Bronchial epithelial cell (primary cell): Measurements from ENCODE around the gene DLEC1. TPM values are rescaled to one million over a fixed set of nuclear protein-coding genes. Genes with fewer than 3 reads are reported as not detected.
"Not testable (repeated sequence)": the region's sequence is repeated elsewhere in the genome, so short reads cannot be mapped to it uniquely, and the experiment has no call there.

ENCODE experiments used
- DNase-seq: peaks from one replicate; pipeline ENCODE4 v3.0.0-alpha.2; 2010; ENCODE audit warnings: low read depth
- FAIRE-seq: peaks from 2 replicates; lab custom pipeline; 2011; peaks lifted over from hg19 to GRCh38; lab: Jason Lieb, UNC
- H3K27me3 ChIP-seq: 2 replicates; pipeline ENCODE4 v1.5.1; 2011; ENCODE audit warnings: low read length; ENCODE audit not compliant: control insufficient read depth, insufficient read depth
- H3K36me3 ChIP-seq: 2 replicates; pipeline ENCODE4 v1.5.1; 2011; ENCODE audit warnings: low read length; ENCODE audit not compliant: control insufficient read depth, insufficient read depth
- H3K4me3 ChIP-seq: 2 replicates; pipeline ENCODE4 v1.5.1; 2011; ENCODE audit warnings: mild to moderate bottlenecking, low read depth, low read length, control low read depth
- CTCF ChIP-seq: IDR thresholded peaks from 2 replicates; pipeline ENCODE4 v1.5.1; 2011; ENCODE audit warnings: mild to moderate bottlenecking, moderate library complexity, low read length, control low read depth, inconsistent platforms; ENCODE audit not compliant: insufficient read depth, severe bottlenecking
- total RNA-seq: library from RNA; depleted of rRNA; stranded (reverse); fragments of >200 nt; gene quantifications from 2 replicates; pipeline ENCODE4 v1.2.1, GENCODE V29; 2014

Gene DLEC1
- total RNA-seq, 1 donor from 2014 or later, result 0.26 TPM

- FAIRE-seq (no peak), DNase-seq (no peak)
These were observed 12.1 kb downstream of the DLEC1 start for GRCh38 chr3:38051131-38051530.

GRCh38 chr3:38053286-38053685 is 14.3 kb downstream of the DLEC1 start:
- H3K27me3 ChIP-seq, H3K36me3 ChIP-seq, H3K4me3 ChIP-seq, FAIRE-seq, DNase-seq: not testable (repeated sequence)

More at GRCh38 chr3:38051131-38051530, 12.1 kb downstream of the DLEC1 start:
- no peaks in the 10 kb centered on the region for H3K27me3 ChIP-seq
- TF ChIP-seq CTCF, result no peak
- H3K4me3 ChIP-seq, result no peak overlapping the region
- H3K36me3 ChIP-seq, result no peaks in the 10 kb centered on the region

GRCh38 chr3:38053813-38054498 is 14.9 kb downstream of the DLEC1 start:
- H3K4me3 ChIP-seq, FAIRE-seq, H3K27me3 ChIP-seq, H3K36me3 ChIP-seq, DNase-seq: not testable (repeated sequence)

- H3K36me3 ChIP-seq, result no peaks in the 10 kb centered on the region
- TF ChIP-seq CTCF, result no peak
- FAIRE-seq, result no peak
- no peak overlapping the region for H3K4me3 ChIP-seq
- no peaks in the 10 kb centered on the region for H3K27me3 ChIP-seq
- no peak for DNase-seq
These were observed 15.5 kb downstream of the DLEC1 start for GRCh38 chr3:38054499-38055001.

- H3K36me3 ChIP-seq, result no peaks in the 10 kb centered on the region
- FAIRE-seq (no peak), DNase-seq (no peak)
- no peak overlapping the region for H3K4me3 ChIP-seq
- peaks cover 7% of the 10 kb centered on the region for H3K27me3 ChIP-seq
- no peak for TF ChIP-seq CTCF
These were observed 20.1 kb downstream of the DLEC1 start for GRCh38 chr3:38059148-38059547.

- Histone ChIP-seq H3K4me3 (no peak overlapping the region), H3K27me3 (peaks cover 7% of the 10 kb centered on the region), H3K36me3 (no peaks in the 10 kb centered on the region)
- TF ChIP-seq CTCF, result no peak
- no peak for FAIRE-seq
- DNase-seq, result no peak
These were observed 20.6 kb downstream of the DLEC1 start for GRCh38 chr3:38059591-38059990.

GRCh38 chr3:38062809-38063208 is 23.8 kb downstream of the DLEC1 start:
- DNase-seq (no peak), FAIRE-seq (no peak)
- peaks cover 7% of the 10 kb centered on the region for H3K27me3 ChIP-seq
- no peak overlapping the region for H3K4me3 ChIP-seq
- H3K36me3 ChIP-seq, result no peaks in the 10 kb centered on the region
- TF ChIP-seq CTCF, result no peak

- H3K4me3 ChIP-seq, DNase-seq, H3K36me3 ChIP-seq, FAIRE-seq, H3K27me3 ChIP-seq: not testable (repeated sequence)
These were observed 25.4 kb downstream of the DLEC1 start for GRCh38 chr3:38064453-38064852.
